GM03348 (cell line): ENCODE measurements around the gene EP400.
"Not testable (repeated sequence)": the region's sequence is repeated elsewhere in the genome, so short reads cannot be mapped to it uniquely, and the experiment has no call there.

ENCODE experiments used
- DNase-seq: peaks from one replicate; pipeline ENCODE4 v3.0.0; 2012; ENCODE audit warnings: low spot score

EP400 gene

DNA sequence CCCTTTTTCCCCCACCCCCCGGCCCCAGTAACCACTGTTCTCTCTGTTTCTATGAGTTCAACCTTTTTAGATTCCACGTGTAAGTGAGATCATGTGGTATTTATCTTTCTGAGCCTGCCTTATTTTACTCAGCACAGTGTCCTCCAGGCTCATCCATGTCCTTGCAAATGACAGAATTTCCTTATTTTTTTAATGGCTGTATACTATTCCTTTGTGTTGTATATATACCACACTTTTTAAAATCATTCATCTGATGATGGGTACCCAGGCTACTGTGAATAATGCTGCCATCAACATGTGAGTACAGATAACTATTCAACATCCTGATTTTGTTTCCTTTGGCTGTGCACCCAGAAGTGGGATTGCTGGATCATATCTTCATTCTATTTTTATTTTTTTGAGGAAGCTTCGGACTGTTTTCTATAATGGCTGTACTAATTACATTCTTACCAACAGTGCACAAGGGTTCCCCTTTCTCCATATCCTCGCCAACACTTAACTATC is 139.7 kb downstream of the EP400 start:
- no peak for DNase-seq

DNA sequence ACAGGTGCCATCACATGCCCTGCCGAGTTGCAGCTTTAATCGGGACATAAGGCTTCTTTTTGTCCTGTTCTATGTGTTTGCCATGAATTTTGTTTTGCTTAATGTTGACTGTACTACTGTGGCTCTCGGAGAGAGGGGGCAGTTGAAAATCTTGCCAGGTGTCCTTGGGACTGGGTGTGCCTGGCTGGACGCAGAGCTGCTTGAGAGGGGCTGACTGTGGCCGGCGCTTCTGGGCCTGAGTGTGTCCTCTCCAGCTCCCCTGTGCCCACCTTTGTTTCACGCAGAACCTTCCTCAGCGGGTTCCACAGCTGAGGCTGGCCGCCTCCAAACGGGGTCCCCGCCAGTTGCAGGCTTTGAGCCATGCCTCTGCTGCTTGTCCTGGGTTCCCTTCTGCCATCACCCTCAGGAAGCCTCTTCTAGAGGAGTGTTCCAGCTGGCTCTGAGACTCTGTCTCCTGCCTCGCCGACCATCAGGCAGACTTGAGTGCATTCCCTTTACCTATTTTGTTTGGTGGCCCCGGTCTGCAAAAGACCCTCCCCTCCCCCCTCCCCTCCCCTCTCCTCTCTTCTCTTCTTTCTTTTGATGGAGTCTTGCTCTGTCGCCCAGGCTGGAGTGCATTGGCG is 144.6 kb downstream of the EP400 start:
- no peak for DNase-seq

DNA sequence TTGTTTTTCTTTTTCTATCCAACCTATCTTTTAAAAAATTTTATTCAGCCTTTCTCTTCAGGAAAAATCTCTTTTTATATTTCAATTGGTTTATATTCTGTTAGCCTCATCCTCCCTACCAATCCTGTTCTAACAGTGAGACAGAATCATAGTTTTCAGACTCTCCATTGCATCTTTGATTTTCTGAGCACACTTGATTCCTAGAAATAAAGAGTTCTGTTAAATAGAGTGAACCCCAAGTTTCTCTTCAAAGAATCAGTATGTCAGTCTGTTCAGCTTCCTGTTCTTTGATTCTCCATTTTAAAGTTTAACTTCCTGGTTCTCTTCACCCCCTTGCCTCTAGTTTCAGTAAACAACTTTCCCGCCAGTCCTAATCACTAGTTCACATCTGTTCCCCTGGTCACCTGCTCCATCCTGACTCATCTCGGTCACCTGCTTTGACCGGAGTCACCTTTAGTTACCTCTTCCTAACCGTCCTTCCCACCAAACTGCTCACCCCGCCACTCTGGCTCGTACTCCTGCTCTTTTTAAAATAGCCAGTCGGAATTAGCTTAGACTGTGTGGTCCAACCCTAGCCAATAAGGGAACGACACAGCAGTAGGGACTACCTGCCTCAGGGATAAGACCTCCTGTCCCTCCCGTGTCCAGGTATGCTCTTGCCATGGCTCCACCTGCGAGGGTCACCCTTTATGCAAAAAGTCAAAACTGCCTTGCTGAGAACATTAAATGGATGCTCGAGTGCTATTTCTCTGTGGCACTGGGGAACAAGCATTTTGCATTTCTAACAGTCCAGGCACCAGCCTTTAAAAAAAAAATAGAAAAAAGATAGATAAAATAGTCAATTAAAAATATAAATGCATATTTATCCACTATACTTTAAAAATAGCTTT is 146.0 kb downstream of the EP400 start:
- DNase-seq = no peak

DNA sequence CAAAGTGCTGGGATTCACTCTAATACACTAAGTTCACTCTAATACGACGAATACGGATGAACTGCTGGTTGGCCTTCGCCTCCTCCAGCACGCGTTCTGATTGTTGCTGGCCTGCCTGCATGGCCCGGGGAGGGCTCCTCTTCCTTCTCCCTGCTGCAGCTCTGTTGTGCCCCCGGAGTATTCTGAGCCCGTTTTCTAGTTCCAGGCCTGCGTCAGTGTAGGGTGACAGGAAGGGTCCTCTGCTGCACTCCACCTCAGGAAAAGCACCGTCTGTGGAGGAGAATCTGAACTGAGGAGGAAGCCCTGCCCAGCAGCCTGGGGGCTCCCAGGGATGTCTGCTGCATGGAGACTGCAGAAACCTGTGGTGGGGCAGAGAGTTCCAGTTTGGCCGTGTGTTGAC is 150.0 kb downstream of the EP400 start:
- no peak for DNase-seq

DNA sequence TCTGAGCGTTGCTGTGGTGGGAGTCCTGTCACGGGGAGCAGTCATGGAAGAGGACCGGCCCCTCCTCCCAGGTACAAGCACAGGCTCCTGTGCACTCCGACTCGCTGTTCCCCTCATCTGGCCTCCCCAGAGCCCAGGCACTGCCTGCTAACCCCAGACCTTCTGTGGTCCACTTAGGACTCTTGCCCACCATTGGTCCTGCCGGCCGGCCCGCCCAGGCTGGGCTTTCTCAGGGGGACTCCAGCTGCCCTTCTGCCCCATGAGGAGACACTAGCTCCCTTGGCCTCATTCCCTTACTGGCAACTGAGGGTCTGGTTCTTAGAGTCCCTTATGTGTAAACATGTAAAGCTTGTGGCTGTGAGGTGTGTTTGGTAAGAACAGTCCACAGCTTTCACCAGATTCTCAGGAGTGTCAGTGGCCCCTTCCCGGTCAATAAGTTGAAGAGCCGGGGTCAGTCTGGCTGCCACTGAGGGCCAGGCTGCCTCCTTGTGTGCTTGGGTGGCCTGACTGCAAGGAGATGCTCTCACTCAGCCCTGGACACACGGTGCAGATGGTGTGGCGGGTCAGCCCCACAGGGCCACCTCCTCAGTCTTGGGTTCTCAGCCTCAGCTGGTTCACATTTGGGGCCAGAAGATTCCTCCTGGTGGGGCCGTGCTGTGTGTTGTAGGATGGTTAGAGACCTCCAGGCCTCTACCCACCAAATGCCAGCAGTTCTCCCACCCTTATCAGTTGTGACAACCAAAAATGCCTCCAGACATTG is 150.7 kb downstream of the EP400 start:
- no peak for DNase-seq

DNA sequence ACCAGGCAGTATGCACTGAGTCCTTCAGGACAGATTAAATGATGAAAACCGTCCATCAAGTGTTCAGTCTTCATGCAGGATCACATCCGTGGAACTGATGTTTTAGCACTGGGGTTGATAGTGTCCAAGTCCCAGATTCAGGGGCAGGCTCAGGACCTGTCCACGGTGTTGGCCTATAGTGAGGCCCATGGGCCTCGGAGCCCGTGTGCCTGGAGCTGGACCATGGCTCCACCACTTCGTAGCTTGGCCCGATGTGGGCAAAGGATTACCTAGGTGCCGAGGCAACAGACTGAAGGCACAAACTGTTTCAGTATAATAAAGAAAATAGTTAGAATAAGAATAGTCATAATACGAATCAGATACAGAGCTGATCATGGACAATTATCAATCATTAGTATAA is 152.6 kb downstream of the EP400 start:
- DNase-seq = no peak

- DNase-seq = not testable (repeated sequence)
These were observed 153.3 kb downstream of the EP400 start for GRCh38 chr12:132103072-132103471.

DNA sequence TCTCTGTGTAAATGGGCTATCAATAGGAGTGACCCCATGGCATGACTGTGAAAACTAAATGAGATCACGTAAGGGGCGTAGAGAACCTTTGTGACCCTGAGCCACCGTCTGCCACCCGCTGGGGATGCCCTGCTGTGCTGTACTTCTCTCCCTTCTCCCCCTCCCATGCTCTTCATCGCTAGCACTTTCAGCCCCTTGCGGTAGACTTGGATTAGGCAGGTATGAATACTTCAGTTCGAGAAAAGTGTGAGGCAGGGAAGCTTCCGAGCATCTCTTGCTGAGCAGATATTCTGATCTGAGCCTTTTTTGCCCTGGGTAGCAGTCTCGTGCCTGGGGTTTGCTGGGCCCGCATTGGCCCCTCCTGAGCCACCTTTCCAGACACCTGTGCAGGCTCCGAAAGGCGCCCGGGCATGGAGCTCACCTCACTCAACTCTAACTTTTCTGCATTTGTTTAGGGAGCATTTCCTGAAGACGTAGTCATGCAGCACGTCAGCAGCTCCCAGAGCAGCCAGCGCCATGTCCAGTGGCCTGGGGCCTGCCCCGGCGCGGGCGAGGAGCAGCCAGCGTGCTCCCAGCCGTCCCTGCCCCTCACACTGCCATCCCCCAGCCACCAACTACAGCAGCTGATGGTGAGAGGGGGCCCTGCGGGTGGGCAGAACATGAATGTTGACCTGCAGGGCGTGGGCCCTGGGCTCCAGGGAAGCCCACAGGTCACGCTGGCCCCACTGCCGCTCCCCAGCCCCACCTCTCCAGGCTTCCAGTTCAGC is 154.0 kb downstream of the EP400 start:
- DNase-seq = no peak

DNA sequence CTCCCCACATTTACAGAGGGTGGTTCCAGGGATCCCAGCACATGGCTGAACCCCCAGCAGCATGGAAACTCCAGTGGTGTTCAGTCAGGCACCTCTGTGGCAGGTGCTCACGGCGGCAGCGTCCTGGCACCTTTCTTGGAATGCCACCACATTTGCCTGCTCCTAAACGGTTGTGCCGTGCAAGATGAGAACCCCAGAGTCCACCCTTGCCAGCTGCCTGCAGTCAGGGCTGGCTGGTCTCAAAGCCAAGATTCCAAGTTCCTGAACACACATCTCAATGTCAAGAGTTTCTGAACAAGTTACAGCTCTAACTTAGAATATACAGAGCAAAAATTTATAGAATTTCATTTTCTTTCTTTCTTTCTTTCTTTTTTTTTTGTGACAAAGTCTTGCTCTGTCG is 155.7 kb downstream of the EP400 start:
- DNase-seq = no peak

GRCh38 chr12:132106921-132107320 is 157.2 kb downstream of the EP400 start:
- no peak for DNase-seq

GRCh38 chr12:132108211-132108832 is 158.6 kb downstream of the EP400 start:
- DNase-seq = no peak

DNA sequence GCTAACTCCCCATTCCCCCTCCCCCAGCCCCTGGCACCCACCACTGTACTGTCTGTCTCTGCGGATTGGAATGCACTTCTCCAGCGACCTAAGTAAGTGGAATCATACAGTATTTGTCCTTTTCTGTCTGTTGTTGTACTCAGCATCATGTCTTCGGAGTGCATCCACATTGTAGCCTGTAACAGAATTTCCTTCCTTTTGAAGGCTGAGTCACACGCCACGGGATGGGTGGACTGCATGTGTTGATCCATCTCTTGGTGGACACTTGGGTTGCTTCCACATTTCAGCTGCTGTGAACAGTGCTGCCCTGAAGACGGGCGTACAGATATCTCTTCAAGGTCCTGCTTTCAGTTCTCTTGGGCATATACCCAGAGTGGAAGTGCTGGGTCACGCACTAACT is 160.0 kb downstream of the EP400 start:
- DNase-seq = no peak

GRCh38 chr12:132110677-132111076 is 160.9 kb downstream of the EP400 start:
- no peak for DNase-seq

DNA sequence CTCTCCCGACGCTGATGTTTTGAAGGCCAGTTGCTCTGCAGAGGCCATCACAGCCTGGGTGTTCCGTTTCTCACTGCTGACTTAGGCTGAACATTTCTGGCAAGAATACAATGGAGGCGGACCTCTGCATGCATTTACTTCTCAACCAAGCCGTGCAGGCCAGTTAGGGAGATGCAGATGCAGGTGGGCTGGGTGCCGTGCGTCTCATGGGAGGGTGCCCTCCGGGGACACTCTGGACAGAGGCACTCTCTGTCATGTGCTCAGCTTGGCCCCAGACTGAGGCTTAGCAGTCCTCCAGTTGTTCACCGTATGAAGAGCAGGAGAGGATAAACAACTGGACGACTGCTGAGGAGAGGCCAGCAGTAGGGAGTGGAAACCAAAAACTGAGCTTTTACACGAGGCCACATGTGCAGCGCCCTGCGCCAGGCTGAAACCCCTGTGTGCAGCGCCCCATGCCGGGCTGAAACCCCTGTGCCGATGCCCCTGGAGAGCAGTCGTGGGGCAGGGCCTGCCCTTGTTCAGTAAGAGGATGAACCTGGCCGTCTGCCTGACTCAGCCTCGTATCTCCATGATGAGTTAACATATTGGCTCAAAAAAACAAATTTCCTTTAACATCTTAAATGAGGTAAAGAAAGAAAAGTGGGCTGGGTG is 162.0 kb downstream of the EP400 start:
- DNase-seq = no peak

GRCh38 chr12:132114667-132115066 is 164.9 kb downstream of the EP400 start:
- DNase-seq = no peak

DNA sequence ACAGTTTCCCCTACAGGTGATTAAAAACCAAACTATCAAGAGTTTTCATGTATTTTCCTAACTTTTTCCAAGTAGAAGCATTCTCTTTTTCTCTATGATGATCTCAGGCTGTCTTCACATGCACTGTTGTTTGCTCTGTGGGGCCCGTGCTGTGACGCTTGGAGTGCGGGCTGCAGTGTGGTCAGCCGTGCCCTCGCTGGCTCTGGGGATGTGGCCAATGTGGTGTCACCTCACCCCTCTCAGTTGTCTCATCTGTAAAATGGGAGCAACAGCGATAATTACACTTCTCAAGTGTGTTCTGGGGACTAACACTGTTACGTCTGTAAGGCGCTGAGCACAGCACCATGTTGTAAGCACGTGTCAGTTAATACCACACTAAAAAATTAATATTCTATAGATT is 165.8 kb downstream of the EP400 start:
- no peak for DNase-seq

GRCh38 chr12:132116709-132117557 is 167.2 kb downstream of the EP400 start:
- DNase-seq = no peak

DNA sequence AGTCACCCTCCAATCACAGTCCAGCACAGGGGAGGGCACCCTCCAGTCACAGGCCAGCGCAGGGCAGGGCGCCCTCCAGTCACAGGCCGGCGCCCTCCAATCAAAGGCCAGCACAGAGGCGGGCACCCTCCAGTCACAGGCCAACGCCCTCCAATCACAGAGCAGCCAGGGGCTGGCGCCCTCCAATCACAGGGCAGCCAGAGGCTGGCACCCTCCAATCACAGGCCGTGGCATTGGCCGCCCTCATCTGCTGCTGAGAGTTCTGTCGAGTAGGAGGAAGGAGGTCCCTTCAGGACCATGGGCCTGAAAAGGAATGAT is 167.8 kb downstream of the EP400 start:
- DNase-seq = no peak

GRCh38 chr12:132118876-132119275 is 169.1 kb downstream of the EP400 start:
- no peak for DNase-seq

- DNase-seq = no peak
These were observed 171.5 kb downstream of the EP400 start for GRCh38 chr12:132121283-132121682.
